Neural crest cell (in vitro differentiated cells): ENCODE data around the gene NCOA5. TPM values are rescaled to one million over a fixed set of nuclear protein-coding genes. Genes with fewer than 3 reads are reported as not detected.

ENCODE experiments used
- DNase-seq: peaks from one replicate; pipeline ENCODE4 v3.0.0; 2021; ENCODE audit warnings: low read depth, mixed read lengths, low spot score
- H3K27ac Mint-ChIP-seq: one replicate; pipeline ENCODE4 v1.8.0; 2021; ENCODE audit warnings: mild to moderate bottlenecking, mixed read lengths; ENCODE audit not compliant: unreplicated experiment
- H3K27me3 Mint-ChIP-seq: 2 replicates; pipeline ENCODE4 v1.8.0; 2021; ENCODE audit warnings: low read depth, mild to moderate bottlenecking, mixed read lengths
- H3K36me3 Mint-ChIP-seq: 2 replicates; pipeline ENCODE4 v1.8.0; 2021; ENCODE audit warnings: low read depth, mild to moderate bottlenecking, mixed read lengths
- H3K4me1 Mint-ChIP-seq: 2 replicates; pipeline ENCODE4 v1.8.0; 2021; ENCODE audit warnings: mixed read lengths
- H3K4me3 Mint-ChIP-seq: one replicate; pipeline ENCODE4 v1.8.0; 2021; ENCODE audit warnings: mild to moderate bottlenecking, mixed read lengths
- H3K9me3 Mint-ChIP-seq: 2 replicates; pipeline ENCODE4 v1.8.0; 2021; ENCODE audit warnings: mixed read lengths
- total RNA-seq: library from RNA; stranded (reverse); gene quantifications from 2 replicates; pipeline ENCODE4 v1.2.1, GENCODE V29; 2021
- TF ChIP-seq, protein P1 (sequence below): fragments of 200-600 bp; sonication (generic); conservative IDR thresholded peaks from 2 replicates; pipeline ENCODE4 v1.5.0; 2021; ENCODE audit warnings: antibody characterized with exemption, mild to moderate bottlenecking

NCOA5 gene
- total RNA-seq, 1 donor from 2014 or later, result 69.5 TPM

DNA sequence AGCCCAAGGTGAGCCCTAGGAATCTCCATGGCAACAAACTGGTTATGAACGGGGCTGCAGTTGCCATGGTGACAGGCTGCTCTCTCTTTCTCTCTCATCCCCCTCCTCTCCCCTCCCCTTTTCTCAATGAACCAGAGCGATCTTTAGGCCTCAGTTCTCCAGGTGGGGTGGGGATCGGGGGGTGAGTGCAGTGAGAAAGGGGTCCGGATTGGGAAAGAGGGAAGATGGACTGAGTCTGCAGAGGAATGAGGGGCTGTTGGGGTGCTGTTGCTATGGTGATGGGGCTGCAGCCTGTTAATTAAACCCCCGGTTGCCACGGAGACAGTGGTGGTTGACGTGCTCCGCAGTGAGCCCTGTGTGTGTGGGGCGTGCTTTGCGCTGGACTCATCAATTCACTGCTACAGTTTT is 64.4 kb downstream of the NCOA5 start:
- H3K9me3 Mint-ChIP-seq, result no peaks in the 10 kb centered on the region
- peaks cover 89% of the 10 kb centered on the region for H3K27me3 Mint-ChIP-seq
- no peak overlapping the region for H3K4me3 Mint-ChIP-seq
- TF ChIP-seq, protein P1, sequence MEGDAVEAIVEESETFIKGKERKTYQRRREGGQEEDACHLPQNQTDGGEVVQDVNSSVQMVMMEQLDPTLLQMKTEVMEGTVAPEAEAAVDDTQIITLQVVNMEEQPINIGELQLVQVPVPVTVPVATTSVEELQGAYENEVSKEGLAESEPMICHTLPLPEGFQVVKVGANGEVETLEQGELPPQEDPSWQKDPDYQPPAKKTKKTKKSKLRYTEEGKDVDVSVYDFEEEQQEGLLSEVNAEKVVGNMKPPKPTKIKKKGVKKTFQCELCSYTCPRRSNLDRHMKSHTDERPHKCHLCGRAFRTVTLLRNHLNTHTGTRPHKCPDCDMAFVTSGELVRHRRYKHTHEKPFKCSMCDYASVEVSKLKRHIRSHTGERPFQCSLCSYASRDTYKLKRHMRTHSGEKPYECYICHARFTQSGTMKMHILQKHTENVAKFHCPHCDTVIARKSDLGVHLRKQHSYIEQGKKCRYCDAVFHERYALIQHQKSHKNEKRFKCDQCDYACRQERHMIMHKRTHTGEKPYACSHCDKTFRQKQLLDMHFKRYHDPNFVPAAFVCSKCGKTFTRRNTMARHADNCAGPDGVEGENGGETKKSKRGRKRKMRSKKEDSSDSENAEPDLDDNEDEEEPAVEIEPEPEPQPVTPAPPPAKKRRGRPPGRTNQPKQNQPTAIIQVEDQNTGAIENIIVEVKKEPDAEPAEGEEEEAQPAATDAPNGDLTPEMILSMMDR, result no peak
- H3K27ac Mint-ChIP-seq, result no peak overlapping the region
- no peak for DNase-seq
- peaks cover 18% of the 10 kb centered on the region for H3K4me1 Mint-ChIP-seq
- H3K36me3 Mint-ChIP-seq, result no peaks in the 10 kb centered on the region

DNA sequence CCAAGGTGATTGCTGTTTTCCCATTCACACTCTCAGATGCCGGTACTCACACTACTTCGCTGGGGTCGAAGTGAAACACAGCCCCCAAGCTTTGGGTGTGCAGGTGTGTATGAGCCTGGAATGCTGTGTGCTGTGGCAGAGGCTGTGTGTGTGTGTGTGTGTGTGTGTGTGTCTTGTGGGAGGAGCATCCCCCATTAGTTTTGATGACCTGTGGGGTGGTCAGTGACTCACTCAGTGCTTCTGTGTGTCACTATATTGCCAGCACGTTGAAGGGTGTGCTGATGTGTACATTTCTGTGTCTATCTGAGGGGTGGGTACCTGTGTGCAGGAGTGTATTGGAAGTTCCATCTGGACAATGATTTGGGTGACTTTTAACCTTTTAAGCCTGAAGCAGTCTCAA is 65.8 kb downstream of the NCOA5 start:
- TF ChIP-seq, protein P1, result no peak
- peaks cover 18% of the 10 kb centered on the region for H3K4me1 Mint-ChIP-seq
- H3K4me3 Mint-ChIP-seq, result peak overlapping the region; percentile 28
- H3K27ac Mint-ChIP-seq, result no peak overlapping the region
- H3K27me3 Mint-ChIP-seq, result peaks cover 79% of the 10 kb centered on the region
- no peak for DNase-seq
- H3K9me3 Mint-ChIP-seq, result no peaks in the 10 kb centered on the region
- no peaks in the 10 kb centered on the region for H3K36me3 Mint-ChIP-seq

DNA sequence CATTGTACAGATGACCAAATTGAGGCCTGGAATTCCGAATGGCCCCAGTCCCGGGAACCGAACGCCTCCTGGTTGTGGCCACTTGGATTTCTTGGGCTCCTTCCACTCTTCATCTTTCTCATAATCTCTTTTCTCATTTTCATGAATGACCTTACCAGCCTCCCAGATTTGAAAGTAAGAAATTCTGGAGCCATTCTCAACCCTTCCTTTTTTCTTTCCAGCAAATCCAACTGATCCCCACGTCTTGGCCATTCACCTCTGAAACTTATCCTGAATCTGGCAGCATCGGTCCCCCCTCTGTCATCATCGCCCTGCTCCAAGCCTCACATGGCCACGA is 66.6 kb downstream of the NCOA5 start:
- no peaks in the 10 kb centered on the region for H3K9me3 Mint-ChIP-seq
- no peaks in the 10 kb centered on the region for H3K36me3 Mint-ChIP-seq
- H3K4me3 Mint-ChIP-seq, result peak overlapping the region; percentile 32
- no peak overlapping the region for H3K27ac Mint-ChIP-seq
- H3K27me3 Mint-ChIP-seq, result peaks cover 80% of the 10 kb centered on the region
- DNase-seq, result no peak
- TF ChIP-seq, protein P1, result no peak
- peaks cover 18% of the 10 kb centered on the region for H3K4me1 Mint-ChIP-seq

DNA sequence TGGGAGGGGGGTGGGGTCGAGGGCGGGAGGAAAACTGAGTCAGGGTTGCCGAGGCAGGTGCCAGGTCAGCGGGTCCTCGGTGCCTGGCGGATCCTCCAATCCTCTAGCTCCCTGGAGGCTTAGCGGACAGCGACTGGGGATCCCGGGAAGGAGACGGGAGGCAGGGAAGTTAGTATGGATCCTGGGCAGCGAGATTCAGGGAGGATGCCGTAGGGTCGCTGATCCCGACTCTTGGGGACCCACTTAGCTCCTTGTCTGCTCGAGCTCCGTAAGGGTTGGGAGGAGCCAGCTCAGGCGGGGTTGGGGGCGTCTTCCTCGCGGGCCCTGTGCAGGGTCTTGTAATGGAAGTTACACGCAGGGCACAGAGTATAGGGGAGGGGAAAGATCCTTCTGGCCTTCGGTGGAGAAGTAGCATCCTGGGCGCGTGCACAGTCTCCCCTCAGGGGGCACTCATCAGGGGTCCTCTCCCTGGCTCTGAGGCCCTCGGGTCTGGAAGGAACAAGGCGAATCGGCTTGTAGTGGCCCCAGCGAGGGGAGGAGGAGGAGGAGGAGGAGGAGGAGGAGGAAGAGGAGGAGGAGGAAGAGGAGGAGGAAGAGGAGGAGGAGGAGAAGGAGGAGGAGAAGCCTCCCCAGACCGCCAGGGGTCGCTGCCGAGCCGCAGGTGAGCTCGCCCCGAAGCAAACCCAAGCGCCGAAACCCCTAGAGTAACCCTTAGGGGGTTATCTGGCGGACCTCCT is 67.2 kb downstream of the NCOA5 start:
- Mint-ChIP-seq H3K27me3 (peaks cover 79% of the 10 kb centered on the region), H3K36me3 (no peaks in the 10 kb centered on the region), H3K4me1 (peaks cover 18% of the 10 kb centered on the region), H3K4me3 (peak overlapping the region; percentile 88), H3K9me3 (no peaks in the 10 kb centered on the region), H3K27ac (no peak overlapping the region)
- DNase-seq, result peak; percentile 53
- TF ChIP-seq, protein P1, result peak; percentile 68

DNA sequence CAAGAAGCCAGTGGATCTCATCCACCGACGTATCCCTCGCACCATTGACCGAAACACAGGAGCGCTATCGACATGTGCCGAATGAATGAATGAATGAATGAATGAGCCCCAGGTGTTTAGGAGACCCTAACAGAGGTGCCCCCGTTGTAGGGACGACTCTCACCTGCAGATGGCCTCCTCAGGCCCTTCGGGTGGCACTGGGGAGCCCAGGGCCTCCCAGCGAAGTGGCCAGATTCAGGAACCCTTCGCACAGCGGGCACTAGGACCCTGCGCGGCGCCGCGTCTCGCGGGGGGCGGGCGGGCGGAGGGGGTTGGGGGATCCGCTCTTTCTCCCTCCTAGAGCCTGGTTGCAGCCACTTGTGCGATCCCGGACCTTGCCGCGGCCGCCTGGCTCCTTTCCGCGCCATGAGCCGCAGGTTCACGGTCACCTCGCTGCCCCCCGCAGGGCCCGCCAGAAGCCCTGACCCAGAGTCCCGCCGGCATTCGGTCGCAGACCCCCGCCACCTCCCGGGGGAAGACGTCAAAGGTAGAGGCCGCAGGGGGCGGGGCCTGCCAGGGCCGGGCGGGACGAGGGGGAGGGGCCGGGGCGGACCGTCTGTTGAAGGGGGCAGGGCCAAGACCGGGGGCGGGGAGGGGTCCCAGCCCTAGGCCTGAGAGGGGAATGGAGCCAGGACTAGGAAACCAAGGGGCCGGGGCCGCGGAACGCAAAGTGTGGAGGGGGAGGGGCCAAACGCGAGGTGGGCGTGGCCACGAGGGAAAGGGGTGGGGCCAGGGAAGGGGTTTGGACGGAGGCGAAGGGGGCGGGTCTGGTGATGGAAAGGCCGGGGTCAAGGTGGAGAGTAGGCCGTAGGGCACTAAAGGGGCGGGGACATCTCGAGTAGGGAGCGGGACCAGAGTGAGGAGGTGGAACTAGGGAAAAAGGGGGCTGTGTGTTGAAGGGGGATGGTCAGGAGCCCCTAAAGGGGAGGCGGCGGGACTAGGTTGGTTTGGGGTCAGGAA is 68.1 kb downstream of the NCOA5 start:
- Mint-ChIP-seq H3K36me3 (no peaks in the 10 kb centered on the region), H3K27me3 (peaks cover 77% of the 10 kb centered on the region), H3K4me1 (peaks cover 18% of the 10 kb centered on the region)

More for the DNA sequence above, 68.1 kb downstream of the NCOA5 start:
- TF ChIP-seq, protein P1, result no peak
- peak; percentile 87 for DNase-seq
- no peak overlapping the region for H3K27ac Mint-ChIP-seq
- peak overlapping the region; percentile 88 for H3K4me3 Mint-ChIP-seq
- no peaks in the 10 kb centered on the region for H3K9me3 Mint-ChIP-seq
